ENCODE results near the gene LGR5. TPM values are rescaled to one million over a fixed set of nuclear protein-coding genes. Genes with fewer than 3 reads are reported as not detected.

LGR5 gene
- total RNA-seq, 1 experiment from 2014 or later, result not detected

- Histone ChIP-seq H3K4me2 (ENCODE audit: low read length) (no peak overlapping the region), H3K36me3 (ENCODE audit: control insufficient read depth in 1 of 2, insufficient read depth in 2 of 2, low read length in 2 of 2) (no peaks in the 10 kb centered on the region), H3K9me3 (ENCODE audit: control insufficient read depth in 1 of 2, insufficient read depth in 1 of 2, low read depth in 1 of 2, low read length in 2 of 2) (no peaks in the 10 kb centered on the region; a peak in 1 of 4 replicates), H4K20me1 (ENCODE audit: insufficient read depth) (no peaks in the 10 kb centered on the region), H3K4me3 (replicated peaks in 1 of 2; ENCODE audit: low read depth in 1 of 2, low read length in 2 of 2) (no peak overlapping the region), H3K27ac (ENCODE audit: low read depth, low read length) (no peak overlapping the region), H3K9me2 (ENCODE audit: insufficient read depth) (no peaks in the 10 kb centered on the region), H2AFZ (ENCODE audit: low read depth, low read length, poor library complexity, severe bottlenecking) (no peak overlapping the region), H3K27me3 (ENCODE audit: insufficient read depth, low read length) (no peaks in the 10 kb centered on the region), H3K9ac (ENCODE audit: low read length) (no peak overlapping the region), H3K4me1 (ENCODE audit: control insufficient read depth in 1 of 2, insufficient read depth in 2 of 2, low read length in 2 of 2) (no peaks in the 10 kb centered on the region), H3K79me2 (ENCODE audit: insufficient read depth, low read length) (no peaks in the 10 kb centered on the region)
- intact Hi-C loops (cut with micrococcal nuclease), result no loop called here
- ChIA-PET RAD21 (ENCODE audit: low non-redundant PET in 1 of 2, low total read pairs in 2 of 2, uncharacterized antibody in 2 of 2, unreplicated experiment in 2 of 2) (no interaction called here), POLR2A (no interaction called here), CTCF (no interaction called here)
- TF ChIP-seq POLR2A (IDR thresholded peaks at IDR 0.05; ENCODE audit: borderline replicate concordance, extremely low read depth, insufficient read depth, insufficient read length) (no peak), CTCF (IDR thresholded peaks at IDR 0.05 in 2 of 3, conservative IDR thresholded peaks at IDR 0.05 in 1 of 3; ENCODE audit: borderline replicate concordance in 1 of 3, insufficient read depth in 1 of 3, low read depth in 2 of 3, low read length in 2 of 3) (no peak), EGR1 (IDR thresholded peaks at IDR 0.05; ENCODE audit: low read depth) (no peak), SIN3A (IDR thresholded peaks at IDR 0.05; ENCODE audit: low read depth) (no peak), ZNF274 (IDR thresholded peaks at IDR 0.05; ENCODE audit: low read depth, low read length) (no peak), MAX (IDR thresholded peaks at IDR 0.05) (no peak), EZH2 (IDR thresholded peaks at IDR 0.05) (no peak), CEBPB (IDR thresholded peaks at IDR 0.05; ENCODE audit: low read depth) (no peak), ATF3 (IDR thresholded peaks at IDR 0.05) (no peak), CBX3 (IDR thresholded peaks at IDR 0.05; ENCODE audit: low read depth) (no peak), SP1 (IDR thresholded peaks at IDR 0.05; ENCODE audit: low read depth) (no peak), TCF7L2 (IDR thresholded peaks at IDR 0.05; ENCODE audit: borderline replicate concordance, extremely low read depth, insufficient read depth, insufficient read length) (no peak), RAD21 (IDR thresholded peaks at IDR 0.05; ENCODE audit: low read depth) (no peak), POLR2AphosphoS5 (IDR thresholded peaks at IDR 0.05; ENCODE audit: low read depth, low read length) (no peak), SRF (IDR thresholded peaks at IDR 0.05; ENCODE audit: low read depth) (no peak), ZFX (IDR thresholded peaks at IDR 0.05) (no peak), ELF1 (IDR thresholded peaks at IDR 0.05; ENCODE audit: borderline replicate concordance, low read depth) (no peak), JUND (IDR thresholded peaks at IDR 0.05) (no peak), ZBTB33 (IDR thresholded peaks at IDR 0.05; ENCODE audit: extremely low read depth, insufficient replicate concordance, low read length) (no peak)
- ATAC-seq (no peak), DNase-seq (ENCODE audit: low read depth, low spot score) (no peak)
- no TSS peak for BruUV-seq (replicated peaks)
Observed at GRCh38 chr12:71405884-71406283, 33.7 kb upstream of the LGR5 start.
